SJSA1 (cell line): Measurements from ENCODE around the gene PDHA2. TPM values are rescaled to one million over a fixed set of nuclear protein-coding genes. Genes with fewer than 3 reads are reported as not detected.

Experiments used
- DNase-seq, 2 experiments: peaks; one replicate each; pipeline ENCODE4 v3.0.0-alpha.2; 2015 to 2020; ENCODE audit warnings: low spot score in 2 of 2, low read depth in 1 of 2
- H3K27ac ChIP-seq: fragments of 250-450 bp; sonication (Bioruptor Pico); 2 replicates; pipeline ENCODE4 v1.5.1; 2020; ENCODE audit warnings: mild to moderate bottlenecking, moderate library complexity
- H3K27me3 ChIP-seq: fragments of 250-450 bp; sonication (Bioruptor Pico); replicated peaks from 2 replicates; pipeline ENCODE4 v1.5.1; 2020; ENCODE audit warnings: mild to moderate bottlenecking, moderate library complexity
- H3K36me3 ChIP-seq: fragments of 250-450 bp; sonication (Bioruptor Pico); 2 replicates; pipeline ENCODE4 v1.5.1; 2020; ENCODE audit warnings: mild to moderate bottlenecking
- H3K4me1 ChIP-seq: fragments of 250-450 bp; sonication (Bioruptor Pico); replicated peaks from 2 replicates; pipeline ENCODE4 v1.6.1; 2021; ENCODE audit warnings: mild to moderate bottlenecking
- H3K4me3 ChIP-seq: fragments of 250-450 bp; sonication (Bioruptor Pico); 2 replicates; pipeline ENCODE4 v1.5.1; 2020; ENCODE audit warnings: mild to moderate bottlenecking
- H3K9me3 ChIP-seq: fragments of 250-450 bp; sonication (Bioruptor Pico); replicated peaks from 2 replicates; pipeline ENCODE4 v1.5.1; 2020; ENCODE audit warnings: mild to moderate bottlenecking
- total RNA-seq: library from RNA; depleted of rRNA; stranded (reverse); fragments of >200 nt; shearing (Covaris generic); gene quantifications from 2 replicates; pipeline ENCODE4 v1.2.3, GENCODE V29; 2014

Gene PDHA2
- total RNA-seq, 1 experiment from 2014 or later, result not detected

DNA sequence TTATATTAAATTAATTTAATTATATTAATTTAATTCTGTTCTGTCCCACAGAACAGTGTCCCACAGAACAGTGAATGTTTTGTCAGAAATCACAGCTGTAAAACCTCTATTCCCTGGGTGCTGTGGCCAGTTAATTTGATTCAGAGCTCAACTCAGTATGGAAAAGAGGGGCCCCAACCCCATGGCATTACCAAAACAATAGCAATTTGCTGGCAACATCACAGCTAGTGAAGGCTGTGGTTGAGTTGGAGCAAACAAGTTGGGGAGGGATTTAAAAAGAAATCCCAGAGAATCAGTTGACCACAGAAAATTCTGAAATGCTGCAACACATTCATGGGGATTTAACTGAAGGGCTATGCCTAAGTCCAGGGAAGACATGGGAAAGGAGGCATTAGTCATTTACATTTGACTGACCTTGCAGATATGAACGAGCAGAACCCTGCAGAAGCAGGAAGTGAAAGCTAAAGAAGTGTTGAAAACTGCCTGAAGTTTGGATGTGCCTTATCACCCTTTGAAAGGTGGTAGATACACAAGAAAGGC lies 30.1 kb downstream of the PDHA2 start:
- Histone ChIP-seq H3K27me3 (no peaks in the 10 kb centered on the region), H3K36me3 (no peaks in the 10 kb centered on the region), H3K4me1 (no peaks in the 10 kb centered on the region), H3K9me3 (peaks cover 5% of the 10 kb centered on the region; the same call in 1 of the 2 replicates), H3K27ac (no peak overlapping the region), H3K4me3 (no peak overlapping the region)
- DNase-seq, result no peak

GRCh38 chr4:95877636-95878035 lies 37.7 kb downstream of the PDHA2 start:
- Histone ChIP-seq H3K4me3 (no peak overlapping the region), H3K27me3 (no peaks in the 10 kb centered on the region), H3K27ac (no peak overlapping the region), H3K4me1 (no peaks in the 10 kb centered on the region), H3K36me3 (no peaks in the 10 kb centered on the region), H3K9me3 (no peaks in the 10 kb centered on the region; the same call in 1 of the 2 replicates)
- DNase-seq, result no peak

GRCh38 chr4:95887551-95887950 lies 47.7 kb downstream of the PDHA2 start:
- H3K9me3 ChIP-seq, result peaks cover 3% of the 10 kb centered on the region; the same call in 1 of the 2 replicates
- no peak for DNase-seq
- no peak overlapping the region for H3K27ac ChIP-seq
- no peaks in the 10 kb centered on the region for H3K4me1 ChIP-seq
- no peaks in the 10 kb centered on the region for H3K36me3 ChIP-seq
- H3K27me3 ChIP-seq, result no peaks in the 10 kb centered on the region
- H3K4me3 ChIP-seq, result no peak overlapping the region

DNA sequence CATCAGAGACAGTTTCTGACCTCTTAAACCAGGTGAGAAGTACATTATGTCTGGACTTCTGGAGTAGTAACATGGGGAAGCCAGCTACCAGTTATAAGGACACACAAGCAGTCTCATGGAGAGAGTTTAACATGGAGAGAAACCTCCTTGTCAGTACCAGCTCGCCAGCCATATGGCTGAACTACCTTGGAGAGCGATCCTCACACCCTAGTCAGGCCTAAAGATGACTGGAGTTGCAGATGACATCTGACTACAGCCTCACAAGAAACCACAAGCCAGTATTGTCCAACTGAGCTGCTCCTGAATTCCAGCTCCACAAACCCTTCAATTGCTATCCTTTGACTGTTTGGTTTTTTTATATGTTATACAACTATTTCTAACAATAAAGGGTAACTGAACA lies 49.8 kb downstream of the PDHA2 start:
- Histone ChIP-seq H3K9me3 (peaks cover 3% of the 10 kb centered on the region; the same call in 1 of the 2 replicates), H3K36me3 (no peaks in the 10 kb centered on the region), H3K4me1 (no peaks in the 10 kb centered on the region), H3K27me3 (no peaks in the 10 kb centered on the region), H3K27ac (no peak overlapping the region), H3K4me3 (no peak overlapping the region)
- no peak for DNase-seq
